Measurements from ENCODE around the gene GALM. TPM values are rescaled to one million over a fixed set of nuclear protein-coding genes. Genes with fewer than 3 reads are reported as not detected.

GALM gene
- total RNA-seq, 1 experiment from 2014 or later: 10.0 TPM

DNA sequence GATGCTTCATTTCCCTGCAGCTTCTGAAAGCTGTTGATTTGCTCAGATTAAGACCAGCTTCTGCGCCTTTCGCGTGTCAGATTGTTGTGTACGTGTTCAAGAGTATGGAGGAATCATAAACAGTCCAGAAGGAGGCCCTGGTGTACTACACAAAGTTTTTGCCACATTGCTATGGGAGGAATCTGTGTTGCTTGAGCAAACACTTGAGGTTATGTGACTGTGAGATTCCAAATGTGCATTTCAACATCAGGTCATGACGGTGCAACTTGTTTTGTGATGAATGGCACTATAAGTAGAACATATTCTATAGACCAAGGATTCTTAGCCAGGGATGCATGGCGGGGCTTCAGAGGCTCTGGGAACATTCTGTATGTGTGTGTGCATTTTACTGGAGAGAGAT lies 50.3 kb downstream of the GALM start:
- no peak overlapping the region for H3K4me2 ChIP-seq (ENCODE audit: insufficient read depth, insufficient read length, low read length)
- TF ChIP-seq, protein P1, sequence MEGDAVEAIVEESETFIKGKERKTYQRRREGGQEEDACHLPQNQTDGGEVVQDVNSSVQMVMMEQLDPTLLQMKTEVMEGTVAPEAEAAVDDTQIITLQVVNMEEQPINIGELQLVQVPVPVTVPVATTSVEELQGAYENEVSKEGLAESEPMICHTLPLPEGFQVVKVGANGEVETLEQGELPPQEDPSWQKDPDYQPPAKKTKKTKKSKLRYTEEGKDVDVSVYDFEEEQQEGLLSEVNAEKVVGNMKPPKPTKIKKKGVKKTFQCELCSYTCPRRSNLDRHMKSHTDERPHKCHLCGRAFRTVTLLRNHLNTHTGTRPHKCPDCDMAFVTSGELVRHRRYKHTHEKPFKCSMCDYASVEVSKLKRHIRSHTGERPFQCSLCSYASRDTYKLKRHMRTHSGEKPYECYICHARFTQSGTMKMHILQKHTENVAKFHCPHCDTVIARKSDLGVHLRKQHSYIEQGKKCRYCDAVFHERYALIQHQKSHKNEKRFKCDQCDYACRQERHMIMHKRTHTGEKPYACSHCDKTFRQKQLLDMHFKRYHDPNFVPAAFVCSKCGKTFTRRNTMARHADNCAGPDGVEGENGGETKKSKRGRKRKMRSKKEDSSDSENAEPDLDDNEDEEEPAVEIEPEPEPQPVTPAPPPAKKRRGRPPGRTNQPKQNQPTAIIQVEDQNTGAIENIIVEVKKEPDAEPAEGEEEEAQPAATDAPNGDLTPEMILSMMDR (conservative IDR thresholded peaks at IDR 0.05): no peak
- H4K91ac ChIP-seq (ENCODE audit: insufficient read length, low read depth, low read length): no peak overlapping the region
- H3K4me3 Mint-ChIP-seq: no peak overlapping the region
- H3K23ac ChIP-seq (ENCODE audit: insufficient read length, low read depth, low read length): no peak overlapping the region
- H4K5ac ChIP-seq (ENCODE audit: insufficient read length, low read depth, low read length): no peak overlapping the region
- no peak overlapping the region for H3T11ph ChIP-seq (ENCODE audit: low read length)
- H3K27me3 Mint-ChIP-seq (ENCODE audit: low read depth): no peaks in the 10 kb centered on the region
- no peaks in the 10 kb centered on the region for H3K9me3 ChIP-seq (ENCODE audit: control insufficient read depth, low read depth, low read length)
- H3K27me3 ChIP-seq (ENCODE audit: insufficient read depth, low read length): no peaks in the 10 kb centered on the region
- H2BK12ac ChIP-seq (ENCODE audit: insufficient read length, low read depth, low read length): no peak overlapping the region
- H2BK15ac ChIP-seq (ENCODE audit: low read depth, low read length): no peak overlapping the region
- peaks cover 2 to 4% of the 10 kb centered on the region in 2 experiments; a peak in 2 of 5 replicates for H3K9me3 Mint-ChIP-seq
- no peak overlapping the region for H3K9ac ChIP-seq (ENCODE audit: extremely low read depth, insufficient read length, low read length)
- no peaks in the 10 kb centered on the region for H3K79me1 ChIP-seq (ENCODE audit: insufficient read depth, low read depth, low read length, poor library complexity, severe bottlenecking)
- no peak overlapping the region for H3K27ac ChIP-seq (ENCODE audit: insufficient read length, low read depth, low read length)
- no CpG with 5 or more reads among the region's 6 CpGs for WGBS (ENCODE audit: extremely low coverage, insufficient read length, low lambda C conversion rate)
- no peak overlapping the region for H2BK20ac ChIP-seq (ENCODE audit: low read depth, low read length, poor library complexity, severe bottlenecking)
- no peaks in the 10 kb centered on the region for H3K4me1 ChIP-seq (ENCODE audit: insufficient read depth, low read length)
- peak overlapping the region in 1 of 3 experiments; percentile 63; a peak in 3 of 7 replicates for H3K27ac Mint-ChIP-seq
- no peaks in the 10 kb centered on the region for H4K20me1 ChIP-seq (ENCODE audit: control insufficient read depth, insufficient read depth, insufficient read length)
- H3K14ac ChIP-seq (ENCODE audit: insufficient read depth, low read length): no peak overlapping the region
- H3K18ac ChIP-seq (ENCODE audit: insufficient read length, low read depth, low read length): no peak overlapping the region
- no peaks in the 10 kb centered on the region for H3K79me2 ChIP-seq (ENCODE audit: insufficient read depth, low read length)
- no peak overlapping the region for H2BK120ac ChIP-seq (ENCODE audit: low read depth, low read length, poor library complexity, severe bottlenecking)
- H2AK5ac ChIP-seq (ENCODE audit: insufficient read length, low read length): no peak overlapping the region
- H4K8ac ChIP-seq (replicated peaks; ENCODE audit: insufficient read length, low read depth, low read length): no peak overlapping the region
- H2AFZ ChIP-seq (ENCODE audit: low read length): no peak overlapping the region
- no peak for DNase-seq
- H3K4ac ChIP-seq (ENCODE audit: low read depth, low read length): no peak overlapping the region
- peaks cover 3 to 6% (median 5%) of the 10 kb centered on the region in 3 experiments for H3K36me3 Mint-ChIP-seq (ENCODE audit: insufficient read depth in 1 of 3, low read depth in 3 of 3)
- H3K4me1 Mint-ChIP-seq: no peaks in the 10 kb centered on the region
- H2BK5ac ChIP-seq (ENCODE audit: insufficient read length, low read length): no peak overlapping the region
- no peak overlapping the region for H3K56ac ChIP-seq (ENCODE audit: insufficient read length, low read depth, low read length)
- no peaks in the 10 kb centered on the region for H3K23me2 ChIP-seq (ENCODE audit: insufficient read length, low read depth, low read length, poor library complexity, severe bottlenecking)

All from H9 (cell line).